Spinal cord (tissue), 10 donors: ENCODE measurements around the gene A2ML1. TPM values are rescaled to one million over a fixed set of nuclear protein-coding genes. Genes with fewer than 3 reads are reported as not detected.
"Not testable (repeated sequence)": the region's sequence is repeated elsewhere in the genome, so short reads cannot be mapped to it uniquely, and the experiment has no call there.

ENCODE experiments used
- DNase-seq, 6 donors: peaks; one replicate each; pipeline versions ENCODE4 v3.0.0 to v3.0.0-alpha.2; 2013 to 2015; ENCODE audit warnings: low spot score in 6 of 6, low read depth in 4 of 6
- H3K27ac ChIP-seq: one replicate; pipeline ENCODE4 v1.5.1; 2013; ENCODE audit warnings: low read depth, low read length, control low read depth
- H3K27me3 ChIP-seq: one replicate; pipeline ENCODE4 v1.6.1; 2013; ENCODE audit warnings: low read length; ENCODE audit not compliant: control insufficient read depth, insufficient read depth
- H3K36me3 ChIP-seq: one replicate; pipeline ENCODE4 v1.6.1; 2013; ENCODE audit warnings: low read length; ENCODE audit not compliant: control insufficient read depth, insufficient read depth
- H3K4me1 ChIP-seq: one replicate; pipeline ENCODE4 v1.6.1; 2013; ENCODE audit warnings: low read length; ENCODE audit not compliant: control insufficient read depth, insufficient read depth
- H3K4me3 ChIP-seq: one replicate; pipeline ENCODE4 v1.5.1; 2013; ENCODE audit warnings: low read depth, low read length, control low read depth
- H3K9me3 ChIP-seq: one replicate; pipeline ENCODE4 v1.6.1; 2013; ENCODE audit warnings: low read length; ENCODE audit not compliant: control insufficient read depth, insufficient read depth
- WGBS: methylation state at CpG from one replicate; pipeline ENCODE4 v1.1.5; 2013; ENCODE audit warnings: missing lambda C conversion rate; ENCODE audit not compliant: insufficient coverage; 5-methylcytosine and 5-hydroxymethylcytosine counted together
- polyA plus RNA-seq, 2 donors: library from polyadenylated mRNA; unstranded; fragments of 120-200 nt; gene quantifications; one replicate each; pipeline ENCODE4 v1.2.1, GENCODE V29; 2013; ENCODE audit not compliant: insufficient read length in 2 of 2
- total RNA-seq, 2 donors: library from RNA; depleted of rRNA in 1 of 2; stranded (reverse); fragments of 120-200 nt in 1 of 2; fragments of >200 nt in 1 of 2; gene quantifications; one replicate each; pipeline versions ENCODE4 v1.2.3 to v1.2.4, GENCODE V29; 2013 to 2014
- donor health status: healthy.

The A2ML1 gene
- total and polyA plus RNA-seq, 4 donors: 3.4 to 6.2 (median 4.7) TPM

- no peaks in the 10 kb centered on the region for H3K4me1 ChIP-seq
- H3K36me3 ChIP-seq: no peaks in the 10 kb centered on the region
- H3K4me3 ChIP-seq: no peak overlapping the region
- no peak overlapping the region for H3K27ac ChIP-seq
- H3K9me3 ChIP-seq: no peaks in the 10 kb centered on the region
- no peak for DNase-seq
- no peaks in the 10 kb centered on the region for H3K27me3 ChIP-seq
- WGBS: no CpG with 5 or more reads among the region's 1 CpG
Measured at GRCh38 chr12:8894986-8895385, 72.6 kb downstream of the A2ML1 start.

DNA sequence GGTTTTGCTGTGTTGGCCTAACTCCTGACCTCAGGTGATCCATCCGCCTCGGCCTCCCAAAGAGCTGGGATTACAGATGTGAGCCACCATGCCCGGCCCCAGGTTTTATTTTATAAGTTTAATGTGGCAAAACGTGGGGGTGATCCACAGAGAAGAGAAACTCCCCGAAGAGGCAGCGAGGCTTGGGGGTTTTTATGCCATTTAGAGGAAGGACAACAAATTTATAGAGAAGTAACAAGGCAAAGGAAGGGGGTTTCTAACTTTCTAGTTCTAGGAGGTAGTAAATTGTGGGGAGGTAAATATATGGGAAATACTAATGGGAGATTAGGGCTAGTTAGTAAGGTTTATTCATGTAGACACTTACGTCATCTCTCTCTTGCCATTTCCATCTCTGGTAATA is 74.7 kb downstream of the A2ML1 start:
- H3K27me3 ChIP-seq: no peaks in the 10 kb centered on the region
- no peaks in the 10 kb centered on the region for H3K9me3 ChIP-seq
- H3K4me1 ChIP-seq: no peaks in the 10 kb centered on the region
- H3K4me3 ChIP-seq: no peak overlapping the region
- no peaks in the 10 kb centered on the region for H3K36me3 ChIP-seq
- H3K27ac ChIP-seq: no peak overlapping the region
- DNase-seq: no peak
- 91% methylated on average over 6 of the region's 7 CpGs for WGBS

DNA sequence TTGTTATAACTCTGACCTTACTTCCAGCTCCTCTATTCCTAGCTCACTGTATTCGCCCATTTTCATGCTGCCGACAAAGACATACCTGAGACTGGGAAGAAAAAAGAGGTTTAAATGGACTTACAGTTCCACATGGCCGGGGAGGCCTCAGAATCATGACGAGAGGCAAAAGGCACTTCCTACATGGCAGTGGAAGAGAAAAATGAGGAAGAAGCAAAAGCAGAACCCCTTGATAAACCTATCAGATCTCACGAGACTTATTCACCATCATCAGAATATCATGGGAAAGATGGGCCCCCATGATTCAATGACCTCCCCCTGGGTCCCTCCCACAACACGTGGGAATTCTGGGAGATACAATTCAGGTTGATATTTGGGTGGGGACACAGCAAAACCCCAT is 77.4 kb downstream of the A2ML1 start:
- H3K4me3 ChIP-seq: no peak overlapping the region
- H3K27me3 ChIP-seq: no peaks in the 10 kb centered on the region
- no peaks in the 10 kb centered on the region for H3K4me1 ChIP-seq
- DNase-seq: no peak
- no peaks in the 10 kb centered on the region for H3K36me3 ChIP-seq
- 80% methylated on average over 2 of the region's 6 CpGs for WGBS
- no peak overlapping the region for H3K27ac ChIP-seq
- H3K9me3 ChIP-seq: no peaks in the 10 kb centered on the region

- no CpG with 5 or more reads among the region's 5 CpGs for WGBS
- not testable (repeated sequence) for H3K9me3 ChIP-seq, H3K4me1 ChIP-seq, H3K36me3 ChIP-seq, H3K27ac ChIP-seq, H3K27me3 ChIP-seq, H3K4me3 ChIP-seq, DNase-seq
Measured at GRCh38 chr12:8902703-8903102, 80.3 kb downstream of the A2ML1 start.

DNA sequence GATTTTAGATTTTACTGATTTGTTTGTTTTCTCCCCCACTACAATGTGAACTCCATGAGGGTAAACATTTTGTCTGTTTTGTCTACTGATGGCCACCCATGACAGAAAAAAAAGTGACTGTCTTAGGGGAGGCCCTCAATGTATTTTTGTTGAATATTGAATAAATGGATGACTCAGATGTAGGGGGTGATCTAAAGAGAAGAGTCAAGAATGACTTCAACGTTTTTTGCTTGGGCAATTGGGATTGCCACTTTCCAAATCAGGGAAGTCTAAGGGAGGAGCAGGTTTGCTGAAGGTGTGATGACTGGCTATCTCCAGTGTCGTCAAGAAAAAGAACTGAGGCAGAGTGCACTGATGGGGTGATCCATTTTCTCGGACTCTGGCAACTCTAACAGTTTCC is 81.2 kb downstream of the A2ML1 start:
- no peaks in the 10 kb centered on the region for H3K27me3 ChIP-seq
- H3K4me3 ChIP-seq: no peak overlapping the region
- no peak overlapping the region for H3K27ac ChIP-seq
- DNase-seq: no peak
- no peaks in the 10 kb centered on the region for H3K4me1 ChIP-seq
- no peaks in the 10 kb centered on the region for H3K9me3 ChIP-seq
- 67% methylated on average over 1 of the region's 3 CpGs for WGBS
- no peaks in the 10 kb centered on the region for H3K36me3 ChIP-seq

GRCh38 chr12:8904665-8905064 is 82.2 kb downstream of the A2ML1 start:
- H3K27me3 ChIP-seq: no peaks in the 10 kb centered on the region
- no peak for DNase-seq
- H3K27ac ChIP-seq: no peak overlapping the region
- H3K9me3 ChIP-seq: no peaks in the 10 kb centered on the region
- no peaks in the 10 kb centered on the region for H3K36me3 ChIP-seq
- H3K4me3 ChIP-seq: no peak overlapping the region
- H3K4me1 ChIP-seq: no peaks in the 10 kb centered on the region

DNA sequence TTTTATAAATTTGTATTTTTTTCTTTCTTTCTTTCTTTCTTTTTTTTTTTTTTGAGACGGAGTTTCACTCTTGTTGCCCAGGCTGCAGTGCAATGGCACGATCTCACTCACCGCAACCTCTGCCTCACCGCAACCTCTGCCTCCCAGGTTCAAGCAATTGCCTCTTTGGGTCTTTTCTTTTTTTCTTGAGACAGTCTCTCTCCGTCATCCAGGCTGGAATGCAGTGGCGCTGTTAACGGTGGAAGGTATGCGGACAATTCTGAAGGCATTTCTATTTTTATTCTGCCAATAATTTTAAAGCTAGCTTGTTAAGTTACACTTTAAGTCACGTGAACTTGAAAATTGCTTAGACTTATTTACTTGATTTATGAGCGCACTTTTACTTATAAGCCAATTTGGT is 83.1 kb downstream of the A2ML1 start:
- H3K9me3 ChIP-seq: no peaks in the 10 kb centered on the region
- no peaks in the 10 kb centered on the region for H3K4me1 ChIP-seq
- 40% methylated on average over 1 of the region's 10 CpGs for WGBS
- no peaks in the 10 kb centered on the region for H3K36me3 ChIP-seq
- no peaks in the 10 kb centered on the region for H3K27me3 ChIP-seq
- no peak overlapping the region for H3K4me3 ChIP-seq
- H3K27ac ChIP-seq: no peak overlapping the region
- DNase-seq: no peak

DNA sequence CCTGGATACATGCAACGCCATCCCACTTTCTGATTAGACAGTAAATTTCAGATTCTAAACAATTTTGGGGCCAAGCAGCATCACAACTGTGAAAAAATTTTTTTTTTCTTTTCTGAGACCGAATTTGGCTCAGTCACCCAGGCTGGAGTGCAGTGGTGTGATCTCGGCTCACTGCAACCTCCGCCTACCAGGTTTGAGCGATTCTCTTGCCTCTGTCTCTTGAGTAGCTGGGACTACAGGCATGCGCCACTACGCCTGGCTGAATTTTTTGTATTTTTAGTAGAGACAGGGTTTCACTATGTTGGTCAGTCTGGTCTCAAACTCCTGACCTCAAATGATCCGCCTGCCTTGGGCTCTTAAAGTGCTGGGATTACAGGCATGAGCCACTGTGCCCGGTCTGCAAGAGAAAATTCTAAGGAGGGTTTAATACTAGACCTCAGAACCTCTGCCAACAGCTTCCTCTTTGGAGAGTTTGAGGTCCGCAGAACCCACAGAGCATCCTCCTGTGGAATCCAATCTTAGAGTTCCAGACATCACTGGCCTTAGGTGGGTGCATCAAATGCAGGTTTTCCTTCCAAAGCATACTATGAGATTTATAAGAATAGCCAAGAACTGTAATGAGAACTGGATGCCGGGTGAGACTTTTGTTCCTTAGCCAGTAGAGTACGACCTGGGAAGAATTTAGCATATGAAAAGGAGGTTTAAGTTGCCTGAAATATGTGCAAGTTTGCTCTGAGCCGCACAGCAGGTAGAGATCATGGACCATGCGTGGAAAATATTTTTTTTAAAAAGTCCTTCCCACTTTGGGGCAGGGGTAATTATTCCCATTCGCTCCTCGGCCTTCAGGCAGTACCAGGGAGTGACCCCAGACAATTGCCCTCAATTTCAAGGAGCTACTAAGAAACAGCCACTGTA is 84.1 kb downstream of the A2ML1 start:
- Histone ChIP-seq H3K4me1 (no peaks in the 10 kb centered on the region), H3K36me3 (no peaks in the 10 kb centered on the region), H3K4me3 (no peak overlapping the region), H3K27ac (no peak overlapping the region), H3K9me3 (no peaks in the 10 kb centered on the region), H3K27me3 (no peaks in the 10 kb centered on the region)
- WGBS: 72% methylated on average over 11 of the region's 16 CpGs
- DNase-seq: no peak

GRCh38 chr12:8907513-8907912 is 85.1 kb downstream of the A2ML1 start:
- no peak overlapping the region for H3K4me3 ChIP-seq
- WGBS: no CpG with 5 or more reads among the region's 3 CpGs
- no peaks in the 10 kb centered on the region for H3K36me3 ChIP-seq
- H3K27me3 ChIP-seq: no peaks in the 10 kb centered on the region
- no peak overlapping the region for H3K27ac ChIP-seq
- no peaks in the 10 kb centered on the region for H3K4me1 ChIP-seq
- no peak for DNase-seq
- H3K9me3 ChIP-seq: no peaks in the 10 kb centered on the region

DNA sequence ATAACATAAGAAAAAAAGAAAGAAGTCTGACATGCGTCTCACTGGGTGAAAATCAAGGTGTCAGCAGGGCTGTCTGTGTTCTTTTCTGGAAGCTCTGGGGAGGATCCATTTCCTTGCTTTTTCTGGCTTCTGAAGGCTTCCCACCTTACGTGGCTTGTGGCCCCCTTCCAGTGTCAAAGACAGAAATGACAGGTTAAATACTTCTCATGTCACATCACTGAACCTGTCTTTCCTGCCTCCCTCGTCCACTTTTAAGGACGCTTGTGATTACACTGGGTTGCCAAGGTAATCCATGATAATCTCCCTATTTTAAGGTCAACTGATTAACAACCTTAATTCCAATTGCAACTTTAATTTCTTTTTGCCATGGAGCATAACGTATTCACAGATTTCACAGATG is 87.3 kb downstream of the A2ML1 start:
- Histone ChIP-seq H3K4me1 (peaks cover 1% of the 10 kb centered on the region), H3K36me3 (no peaks in the 10 kb centered on the region), H3K4me3 (no peak overlapping the region), H3K9me3 (no peaks in the 10 kb centered on the region), H3K27me3 (no peaks in the 10 kb centered on the region), H3K27ac (no peak overlapping the region)
- 79% methylated on average over 2 of the region's 5 CpGs for WGBS
- no peak for DNase-seq
